Measurements from ENCODE around the gene CCND1. TPM values are rescaled to one million over a fixed set of nuclear protein-coding genes. Genes with fewer than 3 reads are reported as not detected.

CCND1 gene
- total RNA-seq, 1 experiment from 2014 or later: 770 TPM

- DNase-seq (ENCODE audit: low read depth): no peak
These were observed 11.1 kb downstream of the CCND1 start for GRCh38 chr11:69651834-69652620.

DNA sequence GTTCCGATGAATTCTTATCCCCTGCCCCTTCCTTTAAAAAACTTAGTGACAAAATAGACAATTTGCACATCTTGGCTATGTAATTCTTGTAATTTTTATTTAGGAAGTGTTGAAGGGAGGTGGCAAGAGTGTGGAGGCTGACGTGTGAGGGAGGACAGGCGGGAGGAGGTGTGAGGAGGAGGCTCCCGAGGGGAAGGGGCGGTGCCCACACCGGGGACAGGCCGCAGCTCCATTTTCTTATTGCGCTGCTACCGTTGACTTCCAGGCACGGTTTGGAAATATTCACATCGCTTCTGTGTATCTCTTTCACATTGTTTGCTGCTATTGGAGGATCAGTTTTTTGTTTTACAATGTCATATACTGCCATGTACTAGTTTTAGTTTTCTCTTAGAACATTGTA, 12.0 kb downstream of the CCND1 start:
- no peak for DNase-seq (ENCODE audit: low read depth)

DNA sequence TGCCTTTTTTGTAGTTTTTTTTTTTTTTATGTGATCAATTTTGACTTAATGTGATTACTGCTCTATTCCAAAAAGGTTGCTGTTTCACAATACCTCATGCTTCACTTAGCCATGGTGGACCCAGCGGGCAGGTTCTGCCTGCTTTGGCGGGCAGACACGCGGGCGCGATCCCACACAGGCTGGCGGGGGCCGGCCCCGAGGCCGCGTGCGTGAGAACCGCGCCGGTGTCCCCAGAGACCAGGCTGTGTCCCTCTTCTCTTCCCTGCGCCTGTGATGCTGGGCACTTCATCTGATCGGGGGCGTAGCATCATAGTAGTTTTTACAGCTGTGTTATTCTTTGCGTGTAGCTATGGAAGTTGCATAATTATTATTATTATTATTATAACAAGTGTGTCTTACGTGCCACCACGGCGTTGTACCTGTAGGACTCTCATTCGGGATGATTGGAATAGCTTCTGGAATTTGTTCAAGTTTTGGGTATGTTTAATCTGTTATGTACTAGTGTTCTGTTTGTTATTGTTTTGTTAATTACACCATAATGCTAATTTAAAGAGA, 12.5 kb downstream of the CCND1 start:
- no peak for DNase-seq (ENCODE audit: low read depth)

DNA sequence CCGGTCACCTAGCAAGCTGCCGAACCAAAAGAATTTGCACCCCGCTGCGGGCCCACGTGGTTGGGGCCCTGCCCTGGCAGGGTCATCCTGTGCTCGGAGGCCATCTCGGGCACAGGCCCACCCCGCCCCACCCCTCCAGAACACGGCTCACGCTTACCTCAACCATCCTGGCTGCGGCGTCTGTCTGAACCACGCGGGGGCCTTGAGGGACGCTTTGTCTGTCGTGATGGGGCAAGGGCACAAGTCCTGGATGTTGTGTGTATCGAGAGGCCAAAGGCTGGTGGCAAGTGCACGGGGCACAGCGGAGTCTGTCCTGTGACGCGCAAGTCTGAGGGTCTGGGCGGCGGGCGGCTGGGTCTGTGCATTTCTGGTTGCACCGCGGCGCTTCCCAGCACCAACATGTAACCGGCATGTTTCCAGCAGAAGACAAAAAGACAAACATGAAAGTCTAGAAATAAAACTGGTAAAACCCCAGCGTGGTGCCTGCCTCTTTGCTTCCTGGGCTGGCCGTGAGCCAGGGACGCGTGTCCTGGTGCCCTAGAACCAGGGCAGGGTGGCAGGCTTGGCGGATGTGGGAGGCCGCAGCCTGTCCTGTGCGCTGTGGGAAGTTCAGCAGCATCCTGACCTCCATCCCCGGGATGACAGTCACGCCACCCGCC, 13.2 kb downstream of the CCND1 start:
- DNase-seq (ENCODE audit: low read depth): peak; percentile 15

DNA sequence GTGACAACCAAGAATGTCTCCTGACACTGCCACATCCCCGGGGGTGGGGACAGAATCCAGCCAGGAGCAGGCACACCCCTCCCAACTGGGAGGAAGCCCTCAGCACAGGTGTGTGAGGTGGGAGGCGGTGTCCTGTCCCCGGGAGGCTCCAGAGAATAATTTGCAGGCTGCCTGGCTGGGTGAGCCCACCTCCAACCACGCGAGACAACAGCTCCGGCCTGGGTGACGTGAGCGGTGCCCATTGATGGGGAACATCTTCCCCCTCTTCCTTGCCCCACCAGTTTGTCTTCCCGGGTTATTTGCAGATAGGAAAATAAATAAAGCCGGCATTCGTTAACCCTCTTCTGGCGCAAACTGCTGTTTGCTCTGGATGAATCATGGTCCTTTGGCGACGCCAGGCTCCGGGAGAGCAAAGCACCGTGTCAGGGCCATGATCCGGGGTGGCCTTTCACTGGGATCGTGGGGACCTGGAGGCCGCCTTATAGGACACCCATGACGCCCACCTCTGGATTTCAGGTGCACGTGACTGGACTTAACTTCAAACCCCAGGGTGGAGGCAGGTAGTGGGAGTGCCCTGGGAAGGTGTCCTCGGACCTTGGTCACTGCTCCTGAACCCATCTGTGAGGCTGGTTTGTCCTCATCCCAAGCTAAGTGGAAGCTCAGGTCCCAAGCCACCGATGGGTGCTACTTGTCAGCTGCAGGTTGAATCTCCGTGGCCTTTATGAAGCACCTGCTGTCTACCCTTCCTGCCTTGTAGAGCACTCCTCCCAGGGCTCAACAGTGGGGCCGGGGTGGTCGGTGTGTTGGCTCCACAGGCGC, 13.9 kb downstream of the CCND1 start:
- peak; percentile 36 for DNase-seq (ENCODE audit: low read depth)

DNA sequence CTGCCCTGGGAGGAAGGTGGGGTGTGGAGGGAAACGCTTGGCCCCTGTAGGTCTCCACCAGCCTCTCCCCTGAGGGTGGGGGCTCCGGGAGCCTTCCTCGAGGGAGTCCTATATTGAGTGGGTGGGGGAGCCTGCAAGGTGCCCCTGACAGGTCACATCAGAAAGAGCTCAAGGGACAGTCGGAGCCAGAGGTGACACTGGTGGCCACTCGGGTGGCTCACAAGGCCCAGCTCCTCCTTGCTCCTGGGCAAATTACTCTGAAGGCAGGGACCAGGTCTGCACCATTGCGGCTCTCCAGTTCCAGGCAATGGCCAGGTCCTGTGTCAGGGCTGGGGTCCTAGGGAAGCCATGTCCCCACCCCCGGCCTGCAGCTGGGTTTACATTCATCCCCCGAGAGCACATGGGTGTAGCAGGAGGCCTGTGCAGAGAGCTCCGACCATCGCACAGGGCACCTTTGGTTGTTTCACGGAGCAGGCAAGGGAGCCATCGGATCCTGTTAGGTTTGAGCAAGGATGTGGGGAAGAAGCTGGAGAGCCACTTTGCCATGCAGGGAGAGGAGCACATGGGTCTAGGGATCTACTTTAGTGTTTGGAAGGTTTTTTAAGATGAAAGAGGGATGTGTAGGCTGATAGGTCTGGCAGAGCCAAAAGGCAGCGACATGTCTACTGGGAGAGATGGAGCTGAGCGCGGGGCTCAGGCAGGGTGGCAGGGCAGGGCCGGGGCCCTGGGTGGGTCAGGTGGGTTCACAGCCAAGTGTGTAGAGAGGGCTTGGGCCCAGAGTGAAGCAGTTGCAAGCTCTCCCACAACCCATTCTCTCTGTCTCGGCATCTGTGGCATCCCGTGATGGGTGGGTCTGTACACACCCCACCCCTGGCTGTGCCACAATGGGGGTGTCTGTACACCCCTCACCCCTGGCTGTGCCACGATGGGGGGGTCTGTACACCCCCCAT, 14.8 kb downstream of the CCND1 start:
- DNase-seq (ENCODE audit: low read depth): peak; percentile 51

DNA sequence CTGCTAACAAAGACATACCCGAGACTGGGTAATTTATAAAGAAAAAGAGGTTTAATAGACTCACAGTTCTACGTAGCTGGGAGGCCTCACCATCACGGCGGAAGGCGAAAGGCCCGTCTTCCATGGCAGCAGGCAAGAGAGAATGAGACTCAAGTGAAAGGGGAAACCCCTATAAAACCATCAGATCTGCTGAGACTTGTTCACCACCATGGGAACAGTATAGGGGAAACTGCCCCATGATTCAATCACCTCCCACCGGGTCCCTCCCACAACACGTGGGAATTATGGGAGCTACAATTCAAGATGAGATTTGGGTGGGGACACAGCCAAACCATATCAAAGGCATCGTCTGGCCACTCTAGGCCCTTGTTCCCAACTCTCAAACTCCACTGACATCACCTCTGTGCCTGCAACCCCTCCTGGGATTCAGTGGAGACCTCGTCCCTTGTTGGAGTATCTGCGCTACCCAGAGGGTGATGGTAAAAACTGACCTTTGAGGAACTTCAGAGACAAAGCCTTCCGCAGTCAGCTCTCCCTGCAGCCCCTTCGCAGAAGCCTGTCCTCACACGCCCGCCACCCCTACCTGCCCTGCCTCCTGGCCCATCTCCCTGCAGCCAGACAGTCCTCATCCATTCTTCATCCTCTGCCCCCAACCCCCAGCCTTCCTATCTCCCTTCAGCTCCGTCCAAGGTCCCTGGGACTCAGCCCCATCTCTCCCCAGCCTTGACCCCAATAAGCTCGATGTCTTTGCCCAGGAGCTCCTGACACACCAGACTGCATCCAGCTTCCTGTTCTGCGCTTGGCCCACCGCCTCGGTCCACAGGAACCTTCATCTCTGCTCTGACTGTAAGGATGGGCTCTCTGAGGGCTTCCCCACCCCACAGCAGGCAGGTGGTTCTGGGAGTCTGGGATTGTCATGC, 15.8 kb downstream of the CCND1 start:
- DNase-seq (ENCODE audit: low read depth): peak; percentile 36

GRCh38 chr11:69657456-69657910, 16.5 kb downstream of the CCND1 start:
- DNase-seq (ENCODE audit: low read depth): no peak

- DNase-seq (ENCODE audit: low read depth): no peak
These were observed 17.1 kb downstream of the CCND1 start for GRCh38 chr11:69657911-69658625.

GRCh38 chr11:69658626-69659450, 17.9 kb downstream of the CCND1 start:
- DNase-seq (ENCODE audit: low read depth): peak; percentile 27

- DNase-seq (ENCODE audit: low read depth): no peak
These were observed 18.6 kb downstream of the CCND1 start for GRCh38 chr11:69659591-69659990.

DNA sequence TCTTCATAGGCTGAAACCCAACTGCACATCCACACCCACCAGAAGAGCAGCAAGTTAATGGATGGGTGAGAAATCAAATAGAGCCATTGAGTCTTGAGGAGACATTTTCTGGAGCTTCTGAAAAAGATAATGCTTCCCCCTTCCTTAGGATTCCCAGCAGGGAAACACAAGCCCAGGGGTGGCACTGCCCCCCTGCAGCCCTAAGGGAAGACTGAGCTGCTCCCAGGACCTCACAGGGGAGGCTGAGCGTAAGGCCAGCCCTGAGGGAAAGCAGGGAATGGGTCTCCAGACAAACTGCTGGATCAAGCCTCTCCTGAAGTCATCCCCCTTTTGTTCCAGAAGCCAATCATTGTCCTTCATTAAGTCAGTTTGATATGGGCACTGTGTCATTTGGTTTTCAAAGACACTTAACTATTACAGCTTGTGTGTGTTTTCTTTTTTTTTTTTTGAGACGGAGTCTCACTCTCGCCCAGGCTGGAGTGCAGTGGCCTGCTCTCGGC, 19.1 kb downstream of the CCND1 start:
- DNase-seq (ENCODE audit: low read depth): no peak

GRCh38 chr11:69661413-69661715, 20.4 kb downstream of the CCND1 start:
- DNase-seq (ENCODE audit: low read depth): no peak

- DNase-seq (ENCODE audit: low read depth): peak; percentile 7
These were observed 21.2 kb downstream of the CCND1 start for GRCh38 chr11:69662021-69662698.

- DNase-seq (ENCODE audit: low read depth): no peak
These were observed 21.9 kb downstream of the CCND1 start for GRCh38 chr11:69662806-69663205.

GRCh38 chr11:69663326-69663725, 22.4 kb downstream of the CCND1 start:
- DNase-seq (ENCODE audit: low read depth): no peak

DNA sequence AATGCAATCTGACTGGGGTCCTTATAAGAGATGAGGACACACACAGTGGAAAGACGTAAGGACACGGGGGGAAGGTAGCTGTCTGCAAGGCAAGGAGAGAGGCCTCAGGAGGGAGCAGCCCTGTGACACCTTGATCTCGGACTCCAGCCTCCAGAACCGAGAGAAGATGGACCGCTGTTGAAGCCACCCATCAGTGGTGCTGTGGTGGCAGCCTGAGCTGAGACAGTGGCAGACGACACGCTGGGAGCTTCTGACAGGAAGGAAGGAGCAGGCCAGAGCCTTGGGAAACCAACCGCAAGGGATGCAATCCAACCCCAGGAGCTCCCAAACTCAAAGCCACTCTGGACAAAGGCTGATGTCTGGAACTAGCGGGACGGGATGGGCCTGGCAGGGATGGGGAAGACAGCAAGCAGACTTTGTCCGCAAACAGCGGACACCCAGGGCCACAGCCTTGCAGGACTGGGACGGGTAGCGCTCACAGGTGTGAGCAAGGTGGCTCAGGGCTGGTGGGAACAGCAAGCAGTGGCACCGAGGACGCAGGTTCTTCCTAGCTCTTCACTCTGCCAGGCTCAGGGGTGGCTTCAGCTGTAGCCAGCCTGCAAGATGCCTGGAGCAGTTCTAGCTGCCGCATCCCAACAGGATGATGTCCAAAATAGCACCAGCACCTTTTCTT, 23.3 kb downstream of the CCND1 start:
- DNase-seq (ENCODE audit: low read depth): no peak
